H9 (cell line): ENCODE measurements around the gene MSI2. TPM values are rescaled to one million over a fixed set of nuclear protein-coding genes. Genes with fewer than 3 reads are reported as not detected.

Experiments used
- DNase-seq: peaks from one replicate; pipeline ENCODE4 v3.0.0-alpha.2; 2017
- H2AFZ ChIP-seq: one replicate; pipeline ENCODE4 v1.6.1; 2013; ENCODE audit warnings: mild to moderate bottlenecking, low read length, control low read depth, moderate library complexity
- H2AK5ac ChIP-seq: 2 replicates; pipeline ENCODE4 v1.6.1; 2013; ENCODE audit warnings: low read length, control low read depth, mixed read lengths; ENCODE audit not compliant: insufficient read length
- H2BK120ac ChIP-seq: one replicate; pipeline ENCODE4 v1.6.1; 2013; ENCODE audit warnings: low read depth, mild to moderate bottlenecking, low read length, control low read depth, inconsistent platforms; ENCODE audit not compliant: poor library complexity, severe bottlenecking
- H2BK12ac ChIP-seq: 2 replicates; pipeline ENCODE4 v1.6.1; 2013; ENCODE audit warnings: low read length, control low read depth, mixed read lengths, low read depth; ENCODE audit not compliant: insufficient read length
- H2BK15ac ChIP-seq: 2 replicates; pipeline ENCODE4 v1.6.1; 2013; ENCODE audit warnings: low read depth, low read length, control low read depth
- H2BK20ac ChIP-seq: one replicate; pipeline ENCODE4 v1.6.1; 2013; ENCODE audit warnings: low read depth, mild to moderate bottlenecking, low read length, control low read depth, inconsistent platforms; ENCODE audit not compliant: poor library complexity, severe bottlenecking
- H2BK5ac ChIP-seq: 2 replicates; pipeline ENCODE4 v1.6.1; 2013; ENCODE audit warnings: low read length, control low read depth, mixed read lengths; ENCODE audit not compliant: insufficient read length
- H3K14ac ChIP-seq: 2 replicates; pipeline ENCODE4 v1.6.1; 2013; ENCODE audit warnings: low read length, control low read depth; ENCODE audit not compliant: insufficient read depth
- H3K18ac ChIP-seq: 2 replicates; pipeline ENCODE4 v1.6.1; 2013; ENCODE audit warnings: low read depth, mild to moderate bottlenecking, mixed read lengths, low read length, control low read depth; ENCODE audit not compliant: insufficient read length
- H3K23ac ChIP-seq: 2 replicates; pipeline ENCODE4 v1.6.1; 2013; ENCODE audit warnings: low read length, control low read depth, mixed read lengths, low read depth; ENCODE audit not compliant: insufficient read length
- H3K23me2 ChIP-seq: 2 replicates; pipeline ENCODE4 v1.6.1; 2013; ENCODE audit warnings: low read depth, mild to moderate bottlenecking, mixed read lengths, low read length, control low read depth; ENCODE audit not compliant: insufficient read length, poor library complexity, severe bottlenecking
- H3K27ac ChIP-seq: 2 replicates; pipeline ENCODE4 v1.5.1; 2013; ENCODE audit warnings: low read length, control low read depth, mixed read lengths, low read depth; ENCODE audit not compliant: insufficient read length
- H3K27me3 ChIP-seq: 2 replicates; pipeline ENCODE4 v1.6.1; 2013; ENCODE audit warnings: low read length, control low read depth, inconsistent platforms; ENCODE audit not compliant: insufficient read depth
- H3K4ac ChIP-seq: 2 replicates; pipeline ENCODE4 v1.6.1; 2013; ENCODE audit warnings: low read depth, mild to moderate bottlenecking, control low read depth, inconsistent platforms, low read length, moderate library complexity
- H3K4me1 ChIP-seq: 2 replicates; pipeline ENCODE4 v1.6.1; 2013; ENCODE audit warnings: low read length, control low read depth, inconsistent platforms; ENCODE audit not compliant: insufficient read depth
- H3K4me2 ChIP-seq: 2 replicates; pipeline ENCODE4 v1.6.1; 2013; ENCODE audit warnings: low read length, control low read depth, mixed read lengths; ENCODE audit not compliant: insufficient read length, insufficient read depth
- H3K56ac ChIP-seq: 2 replicates; pipeline ENCODE4 v1.6.1; 2013; ENCODE audit warnings: low read depth, mild to moderate bottlenecking, mixed read lengths, low read length, control low read depth; ENCODE audit not compliant: insufficient read length
- H3K79me1 ChIP-seq: 2 replicates; pipeline ENCODE4 v1.6.1; 2013; ENCODE audit warnings: low read depth, mild to moderate bottlenecking, moderate library complexity, low read length, control low read depth, inconsistent platforms; ENCODE audit not compliant: insufficient read depth, poor library complexity, severe bottlenecking
- H3K79me2 ChIP-seq: 2 replicates; pipeline ENCODE4 v1.6.1; 2013; ENCODE audit warnings: low read length, control low read depth, inconsistent platforms; ENCODE audit not compliant: insufficient read depth
- H3K9ac ChIP-seq: 2 replicates; pipeline ENCODE4 v1.6.1; 2013; ENCODE audit warnings: low read length, control low read depth, mixed read lengths; ENCODE audit not compliant: insufficient read length; ENCODE audit errors: extremely low read depth
- H3K9me3 ChIP-seq: one replicate; pipeline ENCODE4 v1.6.1; 2013; ENCODE audit warnings: low read depth, low read length, inconsistent platforms; ENCODE audit not compliant: control insufficient read depth
- H3T11ph ChIP-seq: one replicate; pipeline ENCODE4 v1.6.1; 2013; ENCODE audit warnings: mild to moderate bottlenecking, low read length, control low read depth, inconsistent platforms
- H4K20me1 ChIP-seq: one replicate; pipeline ENCODE4 v1.6.1; 2013; ENCODE audit not compliant: control insufficient read depth, insufficient read length, insufficient read depth
- H4K5ac ChIP-seq: 2 replicates; pipeline ENCODE4 v1.6.1; 2013; ENCODE audit warnings: low read depth, mild to moderate bottlenecking, mixed read lengths, low read length, control low read depth; ENCODE audit not compliant: insufficient read length
- H4K8ac ChIP-seq: replicated peaks from 2 replicates; pipeline ENCODE4 v1.6.1; 2013; ENCODE audit warnings: low read length, control low read depth, mixed read lengths, low read depth; ENCODE audit not compliant: insufficient read length
- H4K91ac ChIP-seq: 2 replicates; pipeline ENCODE4 v1.6.1; 2013; ENCODE audit warnings: low read depth, mild to moderate bottlenecking, moderate library complexity, mixed read lengths, low read length, control low read depth; ENCODE audit not compliant: insufficient read length
- H3K27ac Mint-ChIP-seq, 3 experiments: 2 replicates in 2 of 3; 3 replicates in 1 of 3; pipeline ENCODE4 v1.8.0; 2020 to 2021; ENCODE audit warnings: mixed read lengths in 3 of 3, mild to moderate bottlenecking in 1 of 3, moderate library complexity in 1 of 3
- H3K27me3 Mint-ChIP-seq: 2 replicates; pipeline ENCODE4 v1.8.0; 2021; ENCODE audit warnings: low read depth, mild to moderate bottlenecking, moderate library complexity, mixed read lengths
- H3K36me3 Mint-ChIP-seq, 3 experiments: 2 replicates in 2 of 3; 3 replicates in 1 of 3; pipeline ENCODE4 v1.8.0; 2020 to 2021; ENCODE audit warnings: low read depth in 3 of 3, mixed read lengths in 3 of 3; ENCODE audit not compliant: insufficient read depth in 1 of 3
- H3K4me1 Mint-ChIP-seq, 2 experiments: 2 replicates each; pipeline ENCODE4 v1.8.0; 2020; ENCODE audit warnings: mixed read lengths in 2 of 2
- H3K4me3 Mint-ChIP-seq, 2 experiments: 2 replicates in 1 of 2; 3 replicates in 1 of 2; pipeline ENCODE4 v1.8.0; 2020 to 2021; ENCODE audit warnings: mild to moderate bottlenecking in 2 of 2, mixed read lengths in 2 of 2, moderate library complexity in 1 of 2
- H3K9me3 Mint-ChIP-seq, 2 experiments: 2 replicates in 1 of 2; 3 replicates in 1 of 2; pipeline ENCODE4 v1.8.0; 2020; ENCODE audit warnings: mild to moderate bottlenecking in 2 of 2, mixed read lengths in 2 of 2, moderate library complexity in 1 of 2
- CTCF ChIP-seq: fragments of 200-600 bp; sonication (generic); conservative IDR thresholded peaks from 3 replicates; pipeline ENCODE4 v1.8.0; 2021; ENCODE audit warnings: antibody characterized with exemption, mild to moderate bottlenecking
- WGBS: extraction: QIAGEN DNeasy Blood & Tissue Kit; methylation state at CpG from one replicate; pipeline ENCODE4 v1.1.7; 2013; ENCODE audit warnings: missing lambda C conversion rate, low lambda C conversion rate, mixed read lengths; ENCODE audit not compliant: insufficient read length; ENCODE audit errors: extremely low coverage; 5-methylcytosine and 5-hydroxymethylcytosine counted together
- total RNA-seq: library from RNA; stranded (reverse); gene quantifications from 2 replicates; pipeline ENCODE4 v1.2.1, GENCODE V29; 2021

Gene MSI2
- total RNA-seq, 1 experiment from 2014 or later, result 98.5 TPM

- H3K9ac ChIP-seq, result peak overlapping the region; percentile 73
- no peaks in the 10 kb centered on the region for H3K79me2 ChIP-seq
- no peak overlapping the region for H3K56ac ChIP-seq
- H3K27ac Mint-ChIP-seq, result peak overlapping the region; percentile 35 to 98 (median 95); a peak in 6 of 7 replicates
- no peak overlapping the region for H3T11ph ChIP-seq
- no peak overlapping the region for H2BK12ac ChIP-seq
- H3K18ac ChIP-seq, result peak overlapping the region; percentile 34
- no peak overlapping the region for H2BK5ac ChIP-seq
- peaks cover 21% of the 10 kb centered on the region for H3K23me2 ChIP-seq
- no peak overlapping the region for H4K5ac ChIP-seq
- DNase-seq, result no peak
- H2AK5ac ChIP-seq, result no peak overlapping the region
- peak overlapping the region; percentile 73 for H3K4me2 ChIP-seq
- H3K4me3 Mint-ChIP-seq, result peak overlapping the region; percentile 81 to 89
- no peak overlapping the region for H3K23ac ChIP-seq
- peak overlapping the region; percentile 76; the same call in 1 of the 2 replicates for H3K14ac ChIP-seq
- H3K27me3 ChIP-seq, result peaks cover 3% of the 10 kb centered on the region
- no peaks in the 10 kb centered on the region for H4K20me1 ChIP-seq
- no peak overlapping the region for H4K91ac ChIP-seq
- H3K4ac ChIP-seq, result no peak overlapping the region; the same call in 1 of the 2 replicates
- peaks cover 56 to 71% of the 10 kb centered on the region in 2 experiments for H3K4me1 Mint-ChIP-seq
- no peak overlapping the region for H4K8ac ChIP-seq
- H3K27me3 Mint-ChIP-seq, result peaks cover 26% of the 10 kb centered on the region
- H3K4me1 ChIP-seq, result peaks cover 15% of the 10 kb centered on the region
- H3K36me3 Mint-ChIP-seq, result peaks cover 15 to 29% (median 22%) of the 10 kb centered on the region in 3 experiments; a peak in 6 of 7 replicates
- no peaks in the 10 kb centered on the region for H3K79me1 ChIP-seq
- no peak overlapping the region for H2AFZ ChIP-seq
- no peaks in the 10 kb centered on the region; a peak in 1 of 5 replicates for H3K9me3 Mint-ChIP-seq
- H2BK20ac ChIP-seq, result no peak overlapping the region
- no peak overlapping the region for H2BK15ac ChIP-seq
- no peak for TF ChIP-seq CTCF
- H2BK120ac ChIP-seq, result peak overlapping the region; percentile 62
- H3K9me3 ChIP-seq, result no peaks in the 10 kb centered on the region
- H3K27ac ChIP-seq, result no peak overlapping the region
- no CpG with 5 or more reads among the region's 19 CpGs for WGBS
Observed at GRCh38 chr17:57257195-57257894, 1.0 kb downstream of the MSI2 start.
